ENCODE results near the gene SIPA1L3. TPM values are rescaled to one million over a fixed set of nuclear protein-coding genes. Genes with fewer than 3 reads are reported as not detected.

Gene SIPA1L3
- total RNA-seq, 1 experiment from 2014 or later: 66.3 TPM

GRCh38 chr19:38024992-38025908 is 118.2 kb downstream of the SIPA1L3 start:
- DNase-seq (ENCODE audit: low read depth, low spot score) (no peak), ATAC-seq (peak; percentile 44)
- no peaks in the 10 kb centered on the region for H3K27me3 ChIP-seq (ENCODE audit: control insufficient read depth, insufficient read depth, low read length)
- no peaks in the 10 kb centered on the region for H3K4me1 ChIP-seq (ENCODE audit: control insufficient read depth, insufficient read depth, low read length)
- CTCF ChIA-PET: no interaction called here
- H3K4me3 ChIP-seq (ENCODE audit: low read depth in 2 of 2, low read length in 2 of 2): no peak overlapping the region
- no peaks in the 10 kb centered on the region for H3K9me3 ChIP-seq (ENCODE audit: control insufficient read depth, insufficient read depth, low read depth, low read length)
- in situ Hi-C loops (cut with HindIII; ENCODE audit: low pct_unique_long_range_greater_than_20kb, low sequenced_read_pairs): no loop called here
- H3K36me3 ChIP-seq (ENCODE audit: control insufficient read depth, insufficient read depth, low read length): no peaks in the 10 kb centered on the region
- H3K27ac ChIP-seq (ENCODE audit: low read length): no peak overlapping the region
- intact Hi-C loops (cut with micrococcal nuclease; ENCODE audit: unreplicated experiment): no loop called here
- no peak for TF ChIP-seq TCF7L2 (IDR thresholded peaks at IDR 0.05; ENCODE audit: low read depth, low read length)
- no peak for TF ChIP-seq SIN3A (IDR thresholded peaks at IDR 0.05; ENCODE audit: borderline replicate concordance, insufficient read depth, low read depth, low read length)
- TF ChIP-seq POLR2AphosphoS5 (IDR thresholded peaks at IDR 0.05; ENCODE audit: low read depth, low read length): no peak
- TF ChIP-seq CTCF (IDR thresholded peaks at IDR 0.05): no peak
- no peak for TF ChIP-seq REST (IDR thresholded peaks at IDR 0.05; ENCODE audit: insufficient read depth in 1 of 2, low read depth in 2 of 2, low read length in 1 of 2)
- POLR2A ChIA-PET: no interaction called here
- BruUV-seq (replicated peaks): no TSS peak

DNA sequence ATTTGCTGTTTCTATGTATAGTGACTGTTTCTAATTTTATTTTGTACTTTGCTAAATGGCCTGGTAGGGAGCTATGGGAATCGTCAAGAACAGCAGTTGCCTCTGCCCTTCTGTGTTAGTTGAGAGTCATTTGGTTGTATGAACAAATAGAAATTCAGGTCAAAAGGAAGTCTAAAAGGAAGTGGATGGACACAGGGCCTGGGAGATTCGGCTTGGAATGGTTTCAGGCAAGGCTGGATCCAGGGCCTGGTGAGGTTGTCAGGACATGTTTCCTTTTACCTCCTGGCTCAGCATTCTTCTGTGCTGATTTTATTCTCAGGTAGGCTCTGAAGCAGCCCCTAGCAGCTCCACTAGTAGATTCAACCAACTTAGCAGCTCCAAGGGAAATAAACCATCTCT is 118.9 kb downstream of the SIPA1L3 start:
- Histone ChIP-seq H3K27ac (ENCODE audit: low read length) (no peak overlapping the region), H3K36me3 (ENCODE audit: control insufficient read depth, insufficient read depth, low read length) (no peaks in the 10 kb centered on the region), H3K4me1 (ENCODE audit: control insufficient read depth, insufficient read depth, low read length) (no peaks in the 10 kb centered on the region), H3K4me3 (ENCODE audit: low read depth in 2 of 2, low read length in 2 of 2) (no peak overlapping the region), H3K9me3 (ENCODE audit: control insufficient read depth, insufficient read depth, low read depth, low read length) (no peaks in the 10 kb centered on the region), H3K27me3 (ENCODE audit: control insufficient read depth, insufficient read depth, low read length) (no peaks in the 10 kb centered on the region)
- TF ChIP-seq SIN3A (IDR thresholded peaks at IDR 0.05; ENCODE audit: borderline replicate concordance, insufficient read depth, low read depth, low read length) (no peak), REST (IDR thresholded peaks at IDR 0.05; ENCODE audit: insufficient read depth in 1 of 2, low read depth in 2 of 2, low read length in 1 of 2) (no peak), CTCF (IDR thresholded peaks at IDR 0.05) (no peak), POLR2AphosphoS5 (IDR thresholded peaks at IDR 0.05; ENCODE audit: low read depth, low read length) (no peak), TCF7L2 (IDR thresholded peaks at IDR 0.05; ENCODE audit: low read depth, low read length) (no peak)
- ATAC-seq (no peak), DNase-seq (ENCODE audit: low read depth, low spot score) (no peak)
- ChIA-PET CTCF (no interaction called here), POLR2A (no interaction called here)
- in situ Hi-C loops (cut with HindIII; ENCODE audit: low pct_unique_long_range_greater_than_20kb, low sequenced_read_pairs) (no loop called here), intact Hi-C loops (cut with micrococcal nuclease; ENCODE audit: unreplicated experiment) (no loop called here)
- BruUV-seq (replicated peaks): no TSS peak

All from Panc1 (cell line).